ENCODE data around the gene PIP4K2A. TPM values are rescaled to one million over a fixed set of nuclear protein-coding genes. Genes with fewer than 3 reads are reported as not detected.
"Not testable (repeated sequence)": the region's sequence is repeated elsewhere in the genome, so short reads cannot be mapped to it uniquely, and the experiment has no call there.

PIP4K2A gene
- total RNA-seq, 1 donor from 2014 or later = 102 TPM

DNA sequence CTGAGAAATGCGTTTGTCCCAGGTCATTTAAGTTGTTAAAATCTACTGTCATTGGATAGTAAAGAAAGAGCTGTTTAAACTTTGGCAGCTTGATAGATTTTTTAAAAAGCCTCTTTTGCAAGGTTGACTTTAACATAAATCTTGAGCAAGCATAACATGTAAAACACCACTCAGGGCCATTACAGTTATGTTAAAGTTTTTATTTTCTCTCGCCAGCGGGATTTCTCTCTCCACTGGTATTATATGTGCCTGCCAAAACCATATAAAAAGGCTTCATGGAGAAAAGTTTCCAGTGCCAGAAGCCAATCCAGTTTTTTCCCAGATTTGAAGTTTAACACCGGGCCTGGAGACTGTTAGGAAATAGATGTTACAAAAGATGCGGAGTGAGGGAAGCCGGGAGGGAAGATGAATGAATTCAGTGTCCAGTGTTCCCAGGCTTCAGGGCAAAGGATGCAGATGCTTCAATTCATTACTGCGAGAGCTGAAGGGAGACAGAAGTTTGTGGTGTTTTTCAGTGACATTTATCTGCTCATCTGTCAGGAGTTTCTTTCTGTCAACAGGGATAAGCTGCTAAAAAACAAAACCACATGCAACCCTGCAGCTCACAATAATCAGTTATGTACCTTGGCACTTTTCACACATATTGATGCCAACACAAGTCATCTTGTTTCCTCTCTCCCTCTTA is 213.6 kb downstream of the PIP4K2A start:
- intact Hi-C loops (cut with micrococcal nuclease) = no loop called here
- ATAC-seq (ENCODE audit: low read depth) (no peak), DNase-seq (no peak)
- CTCF ChIA-PET = no interaction called here
- Mint-ChIP-seq H3K36me3 (ENCODE audit: low read depth) (no peaks in the 10 kb centered on the region), H3K27ac (no peak overlapping the region), H3K27me3 (peaks cover 10% of the 10 kb centered on the region), H3K4me1 (peaks cover 2% of the 10 kb centered on the region), H3K4me3 (no peak overlapping the region), H3K9me3 (no peaks in the 10 kb centered on the region)
- POLR2A ChIA-PET = interaction anchor here (0.6 kb wide), 1 partner anchor 318 kb away, joined by 4 read pairs; no protein-coding TSS in a partner anchor
- TF ChIP-seq, protein P1, sequence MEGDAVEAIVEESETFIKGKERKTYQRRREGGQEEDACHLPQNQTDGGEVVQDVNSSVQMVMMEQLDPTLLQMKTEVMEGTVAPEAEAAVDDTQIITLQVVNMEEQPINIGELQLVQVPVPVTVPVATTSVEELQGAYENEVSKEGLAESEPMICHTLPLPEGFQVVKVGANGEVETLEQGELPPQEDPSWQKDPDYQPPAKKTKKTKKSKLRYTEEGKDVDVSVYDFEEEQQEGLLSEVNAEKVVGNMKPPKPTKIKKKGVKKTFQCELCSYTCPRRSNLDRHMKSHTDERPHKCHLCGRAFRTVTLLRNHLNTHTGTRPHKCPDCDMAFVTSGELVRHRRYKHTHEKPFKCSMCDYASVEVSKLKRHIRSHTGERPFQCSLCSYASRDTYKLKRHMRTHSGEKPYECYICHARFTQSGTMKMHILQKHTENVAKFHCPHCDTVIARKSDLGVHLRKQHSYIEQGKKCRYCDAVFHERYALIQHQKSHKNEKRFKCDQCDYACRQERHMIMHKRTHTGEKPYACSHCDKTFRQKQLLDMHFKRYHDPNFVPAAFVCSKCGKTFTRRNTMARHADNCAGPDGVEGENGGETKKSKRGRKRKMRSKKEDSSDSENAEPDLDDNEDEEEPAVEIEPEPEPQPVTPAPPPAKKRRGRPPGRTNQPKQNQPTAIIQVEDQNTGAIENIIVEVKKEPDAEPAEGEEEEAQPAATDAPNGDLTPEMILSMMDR (IDR thresholded peaks at IDR 0.05) = no peak

GRCh38 chr10:22499973-22500372 is 214.4 kb downstream of the PIP4K2A start:
- ATAC-seq (ENCODE audit: low read depth); DNase-seq; POLR2A ChIA-PET; H3K4me3 Mint-ChIP-seq; H3K9me3 Mint-ChIP-seq; H3K36me3 Mint-ChIP-seq (ENCODE audit: low read depth); H3K4me1 Mint-ChIP-seq; intact Hi-C loops (cut with micrococcal nuclease); H3K27ac Mint-ChIP-seq; CTCF ChIA-PET: not testable (repeated sequence)
- peaks cover 10% of the 10 kb centered on the region for H3K27me3 Mint-ChIP-seq

DNA sequence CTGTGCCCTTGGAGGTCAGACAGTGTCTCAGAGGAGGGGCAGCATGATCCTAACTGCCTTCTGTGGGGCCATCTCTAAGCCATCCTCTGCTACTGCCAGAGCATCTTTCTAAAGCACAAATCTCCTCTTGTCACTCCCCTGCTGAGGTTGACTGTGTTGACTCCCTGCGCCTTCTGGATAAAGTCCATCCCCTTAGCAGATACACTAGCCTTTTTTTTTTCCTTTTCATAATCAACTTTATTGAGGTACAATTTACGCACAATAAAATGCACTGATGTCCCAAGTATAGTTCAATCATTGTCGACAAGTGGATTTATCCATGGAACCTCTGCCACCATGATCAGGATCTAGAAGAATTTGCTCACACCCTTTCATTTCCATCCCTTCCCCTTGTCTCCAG is 219.0 kb downstream of the PIP4K2A start:
- Mint-ChIP-seq H3K4me3 (no peak overlapping the region), H3K27ac (no peak overlapping the region), H3K27me3 (peaks cover 10% of the 10 kb centered on the region), H3K36me3 (ENCODE audit: low read depth) (no peaks in the 10 kb centered on the region), H3K4me1 (peaks cover 12% of the 10 kb centered on the region), H3K9me3 (no peaks in the 10 kb centered on the region)
- DNase-seq = no peak
- ATAC-seq (ENCODE audit: low read depth) = no peak
- CTCF ChIA-PET = no interaction called here
- TF ChIP-seq, protein P1 (IDR thresholded peaks at IDR 0.05) = no peak
- POLR2A ChIA-PET = no interaction called here
- intact Hi-C loops (cut with micrococcal nuclease) = no loop called here

DNA sequence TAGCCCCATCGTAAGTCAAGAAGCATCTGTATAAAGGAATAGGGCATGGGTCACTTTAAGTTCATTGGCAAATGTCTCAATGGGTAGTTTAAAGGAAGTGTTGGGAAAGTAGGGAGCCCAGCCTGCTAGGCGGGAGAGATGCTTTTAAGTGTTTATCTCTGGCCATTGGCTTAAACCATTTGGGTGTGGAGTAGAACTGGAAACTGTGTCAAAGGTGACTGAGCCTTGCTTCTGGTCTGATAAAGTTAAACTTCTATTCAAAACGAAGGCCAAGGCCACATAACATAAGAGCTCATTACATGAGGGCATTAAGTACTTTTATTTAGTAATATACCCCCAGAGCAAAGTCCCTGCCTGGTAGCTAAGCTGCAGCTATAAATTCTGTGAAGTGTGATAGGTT is 220.4 kb downstream of the PIP4K2A start:
- H3K27me3 Mint-ChIP-seq = peaks cover 3% of the 10 kb centered on the region
- no peak overlapping the region for H3K4me3 Mint-ChIP-seq
- CTCF ChIA-PET = no interaction called here
- DNase-seq = no peak
- H3K4me1 Mint-ChIP-seq = peaks cover 22% of the 10 kb centered on the region
- H3K9me3 Mint-ChIP-seq = no peaks in the 10 kb centered on the region
- ATAC-seq (ENCODE audit: low read depth) = no peak
- no peaks in the 10 kb centered on the region for H3K36me3 Mint-ChIP-seq (ENCODE audit: low read depth)
- TF ChIP-seq, protein P1 (IDR thresholded peaks at IDR 0.05) = no peak
- no peak overlapping the region for H3K27ac Mint-ChIP-seq
- intact Hi-C loops (cut with micrococcal nuclease) = no loop called here
- POLR2A ChIA-PET = no interaction called here

- no peaks in the 10 kb centered on the region for H3K9me3 Mint-ChIP-seq
- CTCF ChIA-PET = no interaction called here
- H3K4me3 Mint-ChIP-seq = no peak overlapping the region
- intact Hi-C loops (cut with micrococcal nuclease) = no loop called here
- H3K4me1 Mint-ChIP-seq = peaks cover 25% of the 10 kb centered on the region
- TF ChIP-seq, protein P1 (IDR thresholded peaks at IDR 0.05) = no peak
- no peak for ATAC-seq (ENCODE audit: low read depth)
- POLR2A ChIA-PET = interaction anchor here (0.5 kb wide), 1 partner anchor 526 kb away, joined by 3 read pairs; no protein-coding TSS in a partner anchor
- no peak for DNase-seq
- no peak overlapping the region for H3K27ac Mint-ChIP-seq
- no peaks in the 10 kb centered on the region for H3K36me3 Mint-ChIP-seq (ENCODE audit: low read depth)
- H3K27me3 Mint-ChIP-seq = peaks cover 4% of the 10 kb centered on the region
Measured at GRCh38 chr10:22491931-22492615, 222.3 kb downstream of the PIP4K2A start.
